Adrenal gland (tissue), 5 donors: ENCODE measurements around the gene CLCN7.

Experiments used
- CTCF ChIP-seq, 6 experiments: fragments of 450-650 bp in 4 of 6; fragments of 200-600 bp in 2 of 6; sonication (generic) in 1 of 6; IDR thresholded peaks; 1 replicate in 5 of 6; 2 replicates in 1 of 6; pipeline versions ENCODE4 v1.5.1 to v1.8.0; 2016 to 2021; ENCODE audit warnings: antibody characterized with exemption in 6 of 6, mild to moderate bottlenecking in 2 of 6, moderate library complexity in 1 of 6
- POLR2A ChIP-seq, 2 donors: fragments of 450-650 bp; IDR thresholded peaks; one replicate each; pipeline ENCODE4 v1.6.1; 2017; ENCODE audit warnings: antibody characterized with exemption in 2 of 2, mild to moderate bottlenecking in 2 of 2, moderate library complexity in 1 of 2
- donor health status: DM: no; HTN: no; CAD: no.

- TF ChIP-seq CTCF (IDR thresholded peaks at IDR 0.05), result no peak
- no peak for TF ChIP-seq POLR2A (IDR thresholded peaks at IDR 0.05)
These were observed 71.1 kb downstream of the CLCN7 start for GRCh38 chr16:1403733-1404132.
